Motor neuron (in vitro differentiated cells): ENCODE measurements around the gene ARAP3. TPM values are rescaled to one million over a fixed set of nuclear protein-coding genes. Genes with fewer than 3 reads are reported as not detected.

Experiments
- ATAC-seq, 8 experiments: fragments of 200-7000 bp; cut with Tn5 transposase; replicated peaks in 6 of 8; 2 replicates each; pipeline ENCODE4 v1.8.0; 2021; ENCODE audit warnings: mild to moderate bottlenecking in 8 of 8, moderate library complexity in 8 of 8
- H3K27ac ChIP-seq, 2 donors: fragments of 250-450 bp; sonication (Bioruptor Pico); 2 replicates each; pipeline ENCODE4 v1.9.0; 2021; ENCODE audit warnings: antibody characterized with exemption in 2 of 2, mild to moderate bottlenecking in 2 of 2, moderate library complexity in 1 of 2
- H3K4me1 ChIP-seq, 2 donors: fragments of 250-450 bp; sonication (Bioruptor Pico); replicated peaks in 1 of 2; 2 replicates each; pipeline ENCODE4 v1.6.1; 2021; ENCODE audit warnings: antibody characterized with exemption in 2 of 2, mild to moderate bottlenecking in 2 of 2, moderate library complexity in 1 of 2
- H3K4me3 ChIP-seq, 5 donors: fragments of 250-450 bp; sonication (Bioruptor Pico); 2 replicates each; pipeline ENCODE4 v1.9.0; 2021; ENCODE audit warnings: antibody characterized with exemption in 5 of 5, mild to moderate bottlenecking in 5 of 5, moderate library complexity in 4 of 5
- WGBS, 10 experiments: fragments of 450-650 bp; shearing (Covaris generic); methylation state at CpG; one replicate each; pipeline ENCODE4 v1.0.0; 2022; 5-methylcytosine and 5-hydroxymethylcytosine counted together
- in situ Hi-C, 9 experiments: fragments of 400-800 bp; cut with MboI; loops; one replicate each; pipeline ENCODE4 v1.15.0; 2021; ENCODE audit warnings: low sequenced_read_pairs in 9 of 9, low pct_unique_long_range_greater_than_20kb in 2 of 9; ENCODE audit not compliant: unreplicated experiment in 9 of 9
- total RNA-seq, 8 experiments: library from RNA; unstranded; fragments of 300-600 nt; gene quantifications; 2 replicates each; pipeline versions ENCODE4 v1.2.3 to v1.2.4, GENCODE V29; 2022

ARAP3 gene
- total RNA-seq, 8 experiments from 2014 or later = 0.58 to 5.6 (median 2.7) TPM

DNA sequence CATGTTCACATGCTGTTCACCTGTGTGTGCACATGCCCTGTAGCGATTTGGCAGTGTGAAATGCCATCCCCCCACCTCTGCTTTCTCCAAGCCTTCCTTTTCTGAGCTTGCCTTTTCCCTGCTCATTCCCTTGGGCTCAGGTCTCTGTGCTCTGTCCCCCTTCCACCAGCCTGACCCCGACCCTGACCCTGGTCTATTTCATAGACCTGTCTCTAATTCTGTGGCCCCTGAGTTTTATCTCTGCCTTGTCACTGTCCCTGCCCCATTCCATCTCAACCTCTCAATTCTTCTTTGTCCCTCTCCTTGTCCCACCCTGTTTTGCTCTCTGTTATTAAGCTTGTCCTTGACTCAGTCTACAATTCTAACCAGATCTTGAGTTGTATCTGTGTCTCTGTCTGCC, 735 bp downstream of the ARAP3 start:
- H3K27ac ChIP-seq = no peak overlapping the region
- 29 to 80% (median 42%) methylated on average over 1 to 2 of the region's 2 CpGs; no CpG with 5 or more reads in 3 of the 10 experiments for WGBS, 10 experiments

DNA sequence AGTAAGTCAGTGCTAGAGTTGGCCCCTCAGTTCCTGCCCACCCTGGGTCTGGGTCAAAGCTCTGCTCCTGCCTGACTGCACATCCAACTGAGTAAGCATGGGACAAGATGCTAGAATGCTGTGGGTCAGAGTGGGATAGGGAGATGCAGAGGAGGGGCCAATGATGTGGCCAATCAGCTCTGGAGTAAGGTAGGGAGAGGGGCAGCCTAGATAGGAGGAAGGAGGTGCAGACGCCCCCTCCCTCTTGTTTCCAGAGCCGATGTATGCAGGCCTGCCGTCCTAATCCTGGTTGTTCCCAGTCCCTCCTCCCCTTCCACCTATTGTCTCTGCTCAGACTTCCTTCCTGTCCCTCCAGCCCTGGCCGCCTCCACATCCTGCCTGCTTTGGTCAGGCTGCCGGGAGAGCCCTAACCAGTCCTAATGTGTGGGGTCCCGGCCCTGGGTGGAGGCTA, 1.3 kb downstream of the ARAP3 start:
- in situ Hi-C loops = loop anchor here in 6 of 9 experiments (25.0 kb wide), 4 partner anchors 207 to 282 kb away; partner anchors contain the start of genes DELE1 (in 1 of the 6), PCDH1 (in 1 of the 6), PCDH12 (in 1 of the 6) and RNF14 (in 1 of the 6)
- ATAC-seq = peak in 5 of 8 experiments; percentile 10 to 25 (median 13)
- peak overlapping the region in 1 of 2 donors; percentile 14 for H3K27ac ChIP-seq
- H3K4me1 ChIP-seq = peaks cover 25 to 27% of the 10 kb centered on the region in 2 donors
- 0 to 80% (median 21%) methylated on average over 1 to 2 of the region's 6 CpGs; no CpG with 5 or more reads in 5 of the 10 experiments for WGBS, 10 experiments
- no peak overlapping the region for H3K4me3 ChIP-seq

More for the DNA sequence above, 735 bp downstream of the ARAP3 start:
- in situ Hi-C loops = loop anchor here in 6 of 9 experiments (25.0 kb wide), 4 partner anchors 206 to 281 kb away; partner anchors contain the start of genes DELE1 (in 1 of the 6), PCDH1 (in 1 of the 6), PCDH12 (in 1 of the 6) and RNF14 (in 1 of the 6)
- Histone ChIP-seq H3K4me1 (peaks cover 25 to 27% of the 10 kb centered on the region in 2 donors), H3K4me3 (peak overlapping the region in 1 of 5 donors; percentile 30)
- no peak for ATAC-seq

DNA sequence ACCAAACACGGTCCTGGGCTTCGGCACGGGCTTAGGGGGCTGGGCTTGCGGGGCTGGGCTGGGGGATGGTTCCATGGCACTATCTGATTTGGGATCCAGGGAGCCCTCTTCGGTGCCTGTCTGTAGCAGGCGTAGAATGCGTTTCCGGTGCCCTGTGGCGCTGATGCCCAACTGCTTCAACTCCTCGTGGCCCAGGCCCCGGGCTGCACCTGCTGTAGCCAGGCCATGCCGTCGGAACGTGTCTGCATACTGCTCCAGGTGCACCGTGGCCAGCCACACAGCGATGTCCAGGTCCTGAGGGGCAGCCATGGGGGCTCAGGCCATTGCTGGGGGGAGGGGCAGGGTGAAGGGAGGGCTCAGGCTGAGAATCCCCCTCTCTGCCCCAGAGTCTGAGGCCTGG, 1.9 kb downstream of the ARAP3 start:
- in situ Hi-C loops = loop anchor here in 6 of 9 experiments (25.0 kb wide), 4 partner anchors 207 to 282 kb away; partner anchors contain the start of genes DELE1 (in 1 of the 6), PCDH1 (in 1 of the 6), PCDH12 (in 1 of the 6) and RNF14 (in 1 of the 6)
- no peak overlapping the region for H3K27ac ChIP-seq
- H3K4me3 ChIP-seq = no peak overlapping the region
- H3K4me1 ChIP-seq = peaks cover 26 to 27% of the 10 kb centered on the region in 2 donors
- no peak for ATAC-seq
- 80% methylated on average over 1 of the region's 16 CpGs; no CpG with 5 or more reads in 9 of the 10 experiments for WGBS, 10 experiments

DNA sequence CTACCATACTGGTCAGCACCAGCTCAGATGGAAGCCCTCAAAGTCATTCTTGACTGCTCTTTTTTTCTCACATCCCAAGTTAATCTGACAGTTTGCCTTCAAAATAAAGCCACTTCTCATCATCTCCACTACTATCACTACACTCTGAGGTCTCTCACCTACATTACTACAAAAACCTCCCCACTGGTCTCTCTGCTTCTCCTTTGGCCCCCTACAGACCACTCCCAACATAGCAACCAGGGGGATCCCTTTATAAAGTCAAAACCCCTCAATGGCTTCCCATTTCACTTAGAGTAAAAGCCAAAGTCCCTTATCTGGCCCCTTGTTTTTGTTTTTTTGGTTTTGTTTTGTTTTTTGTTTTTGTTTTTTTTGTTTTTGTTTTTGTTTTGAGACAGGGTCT, 4.6 kb downstream of the ARAP3 start:
- Histone ChIP-seq H3K4me3 (no peak overlapping the region), H3K4me1 (peaks cover 43 to 49% of the 10 kb centered on the region in 2 donors), H3K27ac (no peak overlapping the region)
- no peak for ATAC-seq
- in situ Hi-C loops = loop anchor here in 8 of 9 experiments (10.0 to 25.0 kb wide), 6 partner anchors 210 to 287 kb away; partner anchors contain the start of genes PCDH12 (in 2 of the 8), RNF14 (in 2 of the 8), DELE1 (in 1 of the 8) and PCDH1 (in 1 of the 8)

DNA sequence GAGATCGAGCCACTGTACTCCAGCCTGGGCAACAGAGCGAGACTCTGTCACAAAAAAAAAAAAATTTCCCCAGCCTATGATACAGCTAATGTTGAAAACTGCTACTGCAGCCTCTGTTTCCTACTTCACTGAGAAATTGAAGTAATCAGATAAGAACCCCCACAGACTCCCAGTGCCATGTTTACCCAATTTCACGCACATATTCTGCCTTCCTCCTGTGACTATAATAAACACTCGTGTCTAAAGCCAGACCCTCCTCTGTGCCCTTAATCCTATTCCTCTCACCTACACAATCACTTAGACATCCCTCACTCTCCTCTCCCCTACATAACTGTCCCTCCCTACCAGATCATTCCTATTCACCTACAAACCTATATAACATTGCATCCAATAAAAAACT, 6.4 kb downstream of the ARAP3 start:
- H3K4me1 ChIP-seq = peaks cover 25 to 32% of the 10 kb centered on the region in 2 donors
- 71 to 100% (median 88%) methylated on average over 1 to 4 of the region's 4 CpGs; no CpG with 5 or more reads in 3 of the 10 experiments for WGBS, 10 experiments
- in situ Hi-C loops = loop anchor here in 8 of 9 experiments (10.0 to 25.0 kb wide), 6 partner anchors 212 to 289 kb away; partner anchors contain the start of genes PCDH12 (in 2 of the 8), RNF14 (in 2 of the 8), DELE1 (in 1 of the 8) and PCDH1 (in 1 of the 8)
- H3K27ac ChIP-seq = no peak overlapping the region
- no peak for ATAC-seq
- H3K4me3 ChIP-seq = no peak overlapping the region

DNA sequence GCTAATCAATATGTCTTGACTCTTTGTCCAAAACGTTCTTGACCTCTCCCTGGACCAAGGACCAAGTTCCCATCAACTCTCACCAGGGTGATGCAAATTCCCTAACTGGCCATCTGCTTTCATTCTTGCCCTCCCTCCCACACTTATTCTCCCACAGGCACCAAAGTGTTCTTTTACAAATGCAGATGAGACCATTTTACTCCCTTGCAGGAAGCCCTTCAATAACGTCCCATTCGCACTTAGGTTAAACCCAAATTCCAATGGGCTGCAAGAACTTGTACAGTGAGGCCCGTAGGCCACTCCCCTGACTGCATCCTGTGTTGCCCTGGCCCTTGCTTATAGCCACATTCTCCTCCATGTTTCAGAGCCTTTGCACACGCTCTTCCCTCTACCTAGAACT, 7.3 kb downstream of the ARAP3 start:
- Histone ChIP-seq H3K4me1 (peaks cover 20 to 25% of the 10 kb centered on the region in 2 donors), H3K4me3 (no peak overlapping the region), H3K27ac (no peak overlapping the region)
- WGBS, 10 experiments = 0 to 52% (median 23%) methylated on average over 1 to 5 of the region's 5 CpGs; no CpG with 5 or more reads in 1 of the 10 experiments
- in situ Hi-C loops = loop anchor here in 8 of 9 experiments (10.0 to 25.0 kb wide), 7 partner anchors 213 to 463 kb away; partner anchors contain the start of genes PCDH12 (in 2 of the 8), RNF14 (in 2 of the 8), DELE1 (in 1 of the 8) and PCDH1 (in 1 of the 8)
- ATAC-seq = peak in 3 of 8 experiments; percentile 33 to 73 (median 55)

DNA sequence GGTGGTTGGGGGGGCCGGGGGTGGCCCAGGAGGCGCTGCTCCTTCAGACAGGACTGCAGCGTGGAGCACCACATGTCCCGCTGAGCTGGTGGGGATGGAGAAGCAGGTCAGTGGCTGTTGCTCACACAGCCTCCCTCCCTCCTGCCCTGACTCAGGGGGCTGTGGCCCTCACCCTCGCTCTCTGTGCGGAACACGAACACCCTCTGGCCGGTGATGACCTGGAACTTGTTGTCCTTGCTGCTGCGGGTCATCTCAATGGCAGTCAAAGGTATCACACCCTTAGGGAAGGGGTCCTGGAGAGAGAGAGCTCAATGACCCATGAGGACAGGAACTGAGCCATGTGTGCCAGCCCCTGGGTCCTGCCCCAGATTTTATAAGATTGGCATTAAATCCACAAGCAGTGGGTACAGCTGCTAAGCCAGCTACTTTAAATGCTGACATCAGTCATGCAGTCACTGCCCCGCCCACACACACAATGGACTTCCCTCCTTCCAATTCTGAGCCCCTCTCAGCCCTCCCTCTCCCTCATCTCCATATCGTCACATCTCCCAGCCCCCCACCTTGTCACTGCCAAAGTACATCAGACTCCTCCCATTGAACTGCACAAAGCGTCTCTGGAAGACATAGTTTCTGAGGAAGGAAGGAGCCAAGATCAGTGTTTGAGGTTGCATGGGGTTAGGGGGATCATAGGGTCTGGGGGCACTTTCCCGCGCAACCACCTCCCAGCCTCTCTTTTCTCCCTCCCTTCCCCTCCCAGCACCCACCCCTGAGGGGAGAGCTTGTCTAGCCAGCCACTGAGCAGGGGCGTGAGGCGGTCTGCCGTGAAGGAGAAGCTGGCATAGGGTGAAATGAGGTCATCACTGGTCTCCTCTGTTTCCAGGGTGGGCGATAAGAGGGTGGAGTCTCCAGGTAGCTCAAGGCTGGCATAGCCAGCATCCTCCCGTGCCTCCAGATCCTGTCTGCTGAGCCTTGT, 8.9 kb downstream of the ARAP3 start:
- in situ Hi-C loops = loop anchor here in 2 of 9 experiments (10.0 to 25.0 kb wide), 3 partner anchors 282 to 464 kb away; partner anchors contain the start of genes PCDH12 (in 1 of the 2) and RNF14 (in 1 of the 2)
- Histone ChIP-seq H3K4me1 (peaks cover 20 to 25% of the 10 kb centered on the region in 2 donors), H3K27ac (peak overlapping the region; percentile 50 to 60), H3K4me3 (no peak overlapping the region)
- 0 to 83% (median 57%) methylated on average over 1 to 2 of the region's 19 CpGs; no CpG with 5 or more reads in 6 of the 10 experiments for WGBS, 10 experiments
- ATAC-seq = peak in 6 of 8 experiments; percentile 36 to 91 (median 88)

DNA sequence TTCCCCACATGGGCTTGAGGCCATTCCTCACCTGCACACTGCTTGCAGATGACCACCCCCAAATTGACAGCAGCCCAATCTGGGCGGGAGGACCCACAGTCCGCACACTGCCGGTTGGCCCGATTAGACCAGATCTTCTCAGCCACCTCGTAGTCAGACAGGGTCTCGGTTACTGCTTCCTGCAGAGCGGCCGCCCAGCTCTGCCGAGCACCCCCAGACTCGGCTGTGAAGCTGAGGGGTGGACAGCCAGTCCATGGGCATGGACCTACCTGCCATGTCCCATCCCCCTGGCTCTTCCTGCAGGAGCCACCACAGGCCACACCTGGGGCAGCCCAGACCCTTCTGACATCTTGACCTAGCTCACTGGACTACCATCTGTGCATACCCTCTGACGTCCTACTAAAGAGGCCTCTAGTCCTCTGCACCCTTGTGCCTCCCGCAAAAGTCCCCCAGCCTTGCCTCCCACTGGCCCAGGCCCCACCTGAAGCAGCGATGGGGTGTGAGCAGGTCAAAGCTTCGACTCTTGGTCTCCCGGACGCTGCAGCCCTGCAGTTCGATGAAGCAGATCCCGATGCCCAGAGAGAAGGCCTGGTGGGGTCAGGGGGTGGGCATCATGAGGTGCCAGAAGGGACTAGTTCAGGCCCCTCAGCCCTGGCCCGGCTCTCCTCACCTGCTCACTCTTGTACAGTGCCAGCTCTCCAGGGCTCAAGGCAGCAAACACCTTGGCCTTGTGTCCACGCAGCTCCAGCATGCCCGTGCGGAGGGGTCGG, 9.8 kb downstream of the ARAP3 start:
- in situ Hi-C loops = loop anchor here in 2 of 9 experiments (10.0 to 25.0 kb wide), 3 partner anchors 283 to 465 kb away; partner anchors contain the start of genes PCDH12 (in 1 of the 2) and RNF14 (in 1 of the 2)
- Histone ChIP-seq H3K4me1 (peaks cover 20 to 25% of the 10 kb centered on the region in 2 donors), H3K27ac (no peak overlapping the region), H3K4me3 (no peak overlapping the region)
- ATAC-seq = no peak
- 59 to 100% (median 83%) methylated on average over 1 to 9 of the region's 23 CpGs; no CpG with 5 or more reads in 5 of the 10 experiments for WGBS, 10 experiments

DNA sequence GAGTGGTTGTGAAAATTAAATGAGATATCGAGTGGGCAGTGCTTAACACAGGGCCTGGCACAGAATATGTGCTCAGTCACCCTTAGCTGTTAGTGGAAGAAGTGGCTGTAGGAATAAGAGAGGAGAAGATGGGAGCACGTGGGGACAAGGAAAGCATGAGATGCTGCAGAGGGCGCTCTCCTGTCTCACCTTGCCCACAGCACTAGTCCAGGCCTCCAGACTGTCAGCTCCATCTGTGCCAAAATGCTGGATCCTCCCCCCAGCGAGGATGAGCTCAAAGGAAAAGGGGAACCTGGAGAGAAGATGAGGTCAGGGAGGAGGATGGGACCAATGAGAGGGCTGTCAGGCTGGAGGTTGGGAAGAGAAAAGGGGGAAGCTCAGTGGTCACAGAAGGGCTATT, 12.5 kb downstream of the ARAP3 start:
- no peak for ATAC-seq
- Histone ChIP-seq H3K4me3 (no peak overlapping the region), H3K4me1 (peaks cover 14 to 18% of the 10 kb centered on the region in 2 donors), H3K27ac (no peak overlapping the region)
- WGBS, 10 experiments = 10 to 100% (median 82%) methylated on average over 1 to 3 of the region's 4 CpGs; no CpG with 5 or more reads in 5 of the 10 experiments
- in situ Hi-C loops = loop anchor here in 1 of 9 experiments (25.0 kb wide), 1 partner anchor 468 kb away; no protein-coding TSS in a partner anchor

DNA sequence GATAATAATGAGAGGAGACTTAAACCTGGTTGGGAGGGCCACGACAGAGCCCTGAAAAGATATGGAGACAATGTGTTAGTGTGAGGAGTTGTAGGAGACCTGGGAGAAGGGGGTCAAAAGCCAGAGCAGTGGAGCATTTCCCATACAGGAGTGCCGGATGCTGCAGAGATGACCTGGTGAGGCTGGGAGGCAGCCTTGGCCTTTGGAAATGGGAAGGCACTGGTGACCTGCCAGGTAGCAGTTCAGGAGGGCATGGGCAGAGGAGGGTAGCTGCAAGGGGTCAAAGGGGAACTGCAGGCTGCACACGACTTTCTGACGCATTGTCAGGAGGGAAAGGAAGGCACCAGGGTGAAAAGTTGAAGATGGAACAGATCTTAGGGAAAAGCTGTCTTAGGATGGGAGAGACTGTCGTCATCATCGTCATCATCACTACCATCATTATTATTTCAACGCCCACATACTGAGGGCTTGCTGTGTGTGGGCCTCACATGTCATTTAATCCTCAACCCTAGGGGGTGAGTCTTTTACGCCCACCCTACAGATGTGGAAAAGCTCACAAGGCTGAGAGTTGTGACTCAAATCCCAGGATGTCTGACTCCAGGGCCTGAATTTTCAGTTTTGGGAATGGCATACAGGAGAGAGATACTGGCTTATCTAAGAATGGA, 13.3 kb downstream of the ARAP3 start:
- 0 to 83% (median 67%) methylated on average over 1 to 7 of the region's 8 CpGs; no CpG with 5 or more reads in 1 of the 10 experiments for WGBS, 10 experiments
- ATAC-seq = no peak
- in situ Hi-C loops = loop anchor here in 1 of 9 experiments (25.0 kb wide), 1 partner anchor 469 kb away; no protein-coding TSS in a partner anchor
- H3K4me1 ChIP-seq = peaks cover 10 to 13% of the 10 kb centered on the region in 2 donors
- H3K4me3 ChIP-seq = no peak overlapping the region
- H3K27ac ChIP-seq = no peak overlapping the region
